HG03196 (cell line): ENCODE measurements around the gene NUP133.

ENCODE experiments used
- ATAC-seq: cut with Tn5 transposase; IDR thresholded peaks from one replicate; pipeline ENCODE4 v1.9.1; 2021; ENCODE audit not compliant: unreplicated experiment

NUP133 gene

DNA sequence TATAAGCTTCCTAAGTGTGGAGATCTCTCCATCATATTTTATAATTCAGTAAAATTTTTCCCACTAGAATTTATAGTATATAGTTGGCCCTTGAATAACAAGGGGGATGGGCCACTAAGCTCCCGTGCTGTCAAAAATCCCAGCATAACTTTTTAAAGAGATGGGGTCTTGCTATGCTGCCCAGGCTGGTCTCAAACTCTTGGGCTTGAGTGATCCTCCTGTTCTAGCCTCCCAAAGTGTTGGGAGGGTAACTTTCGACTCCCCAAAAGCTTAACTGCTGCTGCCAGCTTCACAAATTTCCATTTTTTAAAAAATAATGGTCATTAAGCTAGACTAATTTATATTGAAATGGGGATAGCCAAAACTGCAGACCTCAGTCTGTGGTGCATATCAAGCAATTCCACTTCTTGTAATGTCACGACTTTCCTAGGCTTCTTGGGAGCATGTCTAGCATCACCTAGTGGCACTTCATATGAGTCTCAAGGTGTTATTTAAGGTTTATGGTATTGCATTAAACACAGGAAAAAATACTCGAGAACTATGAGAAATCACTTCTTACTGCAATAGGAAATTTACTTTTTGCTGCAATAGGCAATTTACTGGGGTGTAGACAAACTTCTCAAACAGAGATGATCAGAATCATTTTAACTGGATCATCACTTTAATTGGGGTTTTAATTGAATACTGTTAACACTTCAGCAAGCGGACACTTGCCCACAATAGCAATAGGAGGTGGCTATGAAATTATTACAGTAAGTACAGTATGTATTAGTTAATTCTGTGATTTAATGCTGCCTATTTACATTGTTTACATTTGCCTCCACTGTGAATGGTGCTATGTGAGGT is 55.0 kb downstream of the NUP133 start:
- ATAC-seq, result no peak

DNA sequence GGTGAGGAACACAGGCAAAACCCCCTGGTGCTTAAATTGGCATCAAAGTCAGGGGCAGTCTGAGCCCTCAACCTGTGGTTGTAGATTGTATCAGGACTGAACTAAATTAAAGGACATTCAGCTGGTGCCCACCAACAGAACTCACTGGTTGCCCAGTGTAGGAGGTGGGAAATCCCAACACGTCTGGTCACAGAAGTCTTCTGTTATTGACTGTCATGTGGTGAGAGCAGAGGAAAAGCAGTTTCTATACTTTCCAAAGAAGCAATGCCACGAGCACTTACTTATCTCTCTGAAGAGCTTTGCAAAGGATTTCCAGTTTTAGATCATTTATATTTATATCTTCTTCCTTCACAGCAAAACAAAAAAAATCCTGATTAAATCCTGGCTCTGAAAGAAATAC is 59.3 kb downstream of the NUP133 start:
- ATAC-seq, result no peak

DNA sequence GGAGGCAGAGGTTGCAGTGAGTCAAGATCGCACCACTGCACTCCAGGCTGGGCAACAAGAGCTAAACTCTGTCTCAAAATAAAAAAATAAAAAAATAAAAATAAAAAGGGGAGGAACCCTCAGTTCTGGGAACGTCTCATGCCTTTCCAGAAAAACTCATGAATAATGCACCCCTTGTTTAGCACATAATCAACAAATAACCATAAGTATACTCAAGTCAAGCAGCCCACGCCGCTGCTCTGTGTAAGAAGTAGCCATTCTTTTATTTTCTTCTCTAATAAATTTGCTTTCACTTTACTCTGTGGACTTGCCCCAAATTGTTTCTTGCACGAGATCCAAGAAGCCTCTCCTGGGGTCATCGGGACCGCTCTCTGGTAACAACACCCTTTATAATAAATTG is 59.8 kb downstream of the NUP133 start:
- no peak for ATAC-seq

DNA sequence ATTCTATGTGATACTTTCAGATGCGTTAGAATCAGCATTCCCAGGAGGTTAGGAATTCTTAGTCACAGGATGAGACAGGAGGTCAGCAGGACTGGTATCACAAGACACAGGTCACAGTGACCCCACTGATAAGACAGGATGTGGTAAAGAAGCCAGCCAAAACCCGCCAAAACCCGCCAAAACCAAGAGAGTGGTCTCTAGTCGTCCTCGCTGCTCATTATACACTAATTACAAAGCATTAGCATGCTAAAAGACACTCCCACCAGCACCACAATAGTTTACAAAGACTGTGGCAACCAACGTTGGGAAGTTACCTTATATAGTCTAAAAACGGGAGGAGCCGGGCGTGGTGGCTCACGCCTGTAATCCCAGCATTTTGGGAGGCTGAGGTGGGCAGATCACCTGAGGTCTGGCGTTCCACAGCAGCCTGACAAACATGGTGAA is 60.3 kb downstream of the NUP133 start:
- no peak for ATAC-seq

DNA sequence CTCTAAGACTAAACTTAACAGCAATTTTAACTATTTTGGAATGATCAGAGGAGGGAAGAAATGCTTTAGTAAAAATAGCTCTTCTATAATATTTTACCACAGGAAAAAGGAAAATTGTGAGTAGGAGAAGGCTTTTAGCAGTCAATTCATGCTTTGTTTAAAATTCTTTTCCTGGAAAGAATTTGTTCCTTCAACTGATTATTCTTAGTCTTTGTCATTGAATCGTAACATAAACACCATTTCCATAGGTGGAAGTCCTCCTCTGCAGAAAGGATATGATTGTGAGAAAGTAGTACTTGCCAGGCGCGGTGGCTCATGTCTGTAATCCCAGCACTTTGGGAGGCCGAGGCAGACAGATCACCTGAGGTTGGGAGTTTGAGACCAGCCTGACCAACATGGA is 62.3 kb downstream of the NUP133 start:
- no peak for ATAC-seq

DNA sequence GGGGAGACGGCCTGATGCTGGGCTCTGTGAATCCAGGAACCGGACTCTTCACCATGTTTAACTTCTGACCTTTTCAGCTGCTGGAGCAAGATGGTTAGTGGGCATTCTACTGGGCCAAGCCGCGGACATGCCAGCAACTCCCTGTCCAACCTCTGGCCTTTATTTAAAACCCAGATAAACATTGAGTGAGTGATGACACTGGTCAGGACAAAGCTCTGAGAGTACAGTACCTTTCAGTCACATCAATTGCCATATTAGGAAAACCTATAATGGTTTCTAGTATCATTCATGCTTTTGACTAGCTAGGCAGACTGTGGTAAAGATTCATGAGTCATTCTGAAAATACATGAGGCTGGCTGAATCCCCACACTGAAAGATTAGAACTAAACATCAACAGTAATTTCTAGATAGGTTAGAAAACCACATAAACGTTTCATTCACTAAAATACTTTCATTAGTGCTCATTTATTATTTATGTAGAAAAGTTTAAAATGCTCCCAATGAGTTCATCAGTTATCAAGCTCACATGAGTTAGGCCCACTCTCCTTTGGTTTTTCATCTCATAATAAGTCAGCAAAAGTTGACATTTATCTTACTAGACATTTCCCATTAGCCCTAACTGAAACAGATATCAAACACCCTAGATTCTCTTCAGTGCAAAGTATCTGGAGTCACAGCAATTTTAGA is 67.1 kb downstream of the NUP133 start:
- peak; percentile 98 for ATAC-seq

DNA sequence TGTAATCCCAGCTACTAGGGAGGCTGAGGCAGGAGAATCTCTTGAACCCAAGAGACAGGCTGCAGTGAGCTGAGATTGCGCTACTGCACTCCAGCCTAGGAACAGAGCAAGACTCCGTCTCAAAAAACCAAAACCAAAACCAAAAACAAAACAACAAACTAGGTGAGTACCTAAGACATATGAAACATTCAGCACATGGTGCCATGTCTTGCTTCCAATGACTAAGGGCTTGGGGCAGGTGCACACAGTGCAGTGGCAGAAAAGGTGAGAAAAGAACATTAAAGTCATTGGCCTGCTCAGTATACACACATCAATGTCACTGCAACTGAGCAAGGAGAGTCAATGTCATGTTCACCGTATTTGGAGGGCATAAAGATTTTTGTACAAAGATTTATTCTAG is 70.1 kb downstream of the NUP133 start:
- ATAC-seq, result no peak

GRCh38 chr1:229437443-229437842 is 70.7 kb downstream of the NUP133 start:
- no peak for ATAC-seq

- no peak for ATAC-seq
Observed at GRCh38 chr1:229436201-229436600, 71.9 kb downstream of the NUP133 start.

DNA sequence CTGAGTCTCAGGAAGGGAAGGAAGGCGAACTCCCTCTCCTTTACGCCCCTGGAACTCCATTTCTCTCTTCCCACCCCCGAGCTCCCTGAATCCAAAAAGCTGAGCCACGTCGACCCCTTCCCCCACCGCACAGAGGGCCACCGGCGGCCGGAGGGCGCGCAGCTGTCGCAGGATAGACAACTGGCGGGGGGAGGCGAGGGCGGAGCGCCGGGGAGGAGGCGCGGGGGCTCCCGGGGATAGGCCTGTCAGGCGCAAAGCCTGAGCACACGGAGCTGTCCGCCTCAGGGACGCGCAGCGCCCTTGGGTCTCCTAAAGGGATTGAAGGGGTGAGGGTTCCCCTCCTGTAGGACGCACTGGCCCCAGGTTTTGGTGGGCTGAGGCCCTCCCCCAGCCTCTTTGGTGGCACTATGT is 73.5 kb downstream of the NUP133 start:
- no peak for ATAC-seq

DNA sequence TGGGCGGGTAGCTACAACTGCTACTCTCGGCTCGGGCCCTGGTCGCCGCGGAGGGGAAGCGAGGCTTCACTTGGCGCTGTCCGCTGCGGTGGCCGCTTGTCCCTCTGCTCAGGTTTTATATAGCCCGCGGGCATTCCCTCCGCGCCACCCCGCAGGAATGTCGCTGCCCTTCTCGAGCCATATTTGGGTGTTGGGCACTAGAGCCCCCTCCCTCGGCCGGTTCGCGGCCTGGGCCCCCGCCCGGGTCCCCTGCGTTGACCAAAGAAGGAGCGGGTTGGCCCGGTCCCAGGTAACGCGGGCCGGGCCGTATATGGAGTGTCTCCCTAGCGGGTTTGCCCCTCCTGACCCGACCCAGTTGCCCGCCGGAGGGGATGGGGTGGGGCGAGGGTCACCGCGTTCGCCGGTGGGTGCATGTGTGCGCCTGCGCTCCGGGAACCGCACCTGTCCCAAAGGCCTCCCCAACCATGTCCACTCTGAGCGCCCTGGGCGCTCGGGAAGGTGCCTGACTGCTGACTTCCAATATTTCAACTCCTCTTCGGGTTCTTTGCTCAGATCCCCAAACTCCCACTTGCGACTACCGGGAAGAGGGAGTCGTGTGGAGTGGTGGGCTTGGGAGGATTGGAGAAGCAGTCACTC is 74.0 kb downstream of the NUP133 start, which contains the start of gene ACTA1:
Gene ACTA1 (minus strand): TSS at position 90 of the 636 bp plus-strand sequence. CDS start 979 bp downstream, outside the sequence.
- ATAC-seq, result no peak

DNA sequence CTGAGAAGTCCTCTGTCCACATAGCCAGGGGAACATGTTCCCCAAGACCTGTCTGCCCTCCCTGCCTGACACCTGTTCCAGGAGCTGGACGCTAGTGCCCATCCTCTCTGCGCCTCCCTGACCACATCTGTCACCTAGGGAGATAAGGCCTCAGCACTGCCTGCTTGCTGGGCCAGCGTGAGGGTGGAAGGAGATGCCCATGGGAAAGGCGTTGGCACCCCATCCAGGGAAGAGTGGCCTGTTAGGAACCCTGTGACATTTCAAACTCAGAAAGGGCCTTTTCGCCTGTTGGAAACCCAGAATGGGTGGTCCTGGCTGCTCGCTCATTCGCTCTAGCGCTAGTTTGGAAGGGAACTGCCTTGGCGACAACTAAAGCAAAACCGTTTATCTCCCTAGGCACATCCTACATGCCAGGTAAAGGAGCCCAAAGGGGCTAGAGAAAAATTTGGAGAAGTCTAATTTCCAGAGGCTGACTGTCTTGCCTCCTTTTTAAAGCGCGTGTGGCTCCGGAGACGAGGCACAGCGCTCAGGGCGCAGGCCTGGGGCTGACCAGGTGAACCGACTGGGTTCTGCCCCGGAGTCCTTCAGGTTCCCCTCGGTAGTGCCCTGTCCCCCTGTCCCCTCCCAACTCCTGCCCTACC is 74.7 kb downstream of the NUP133 start:
- ATAC-seq, result no peak

DNA sequence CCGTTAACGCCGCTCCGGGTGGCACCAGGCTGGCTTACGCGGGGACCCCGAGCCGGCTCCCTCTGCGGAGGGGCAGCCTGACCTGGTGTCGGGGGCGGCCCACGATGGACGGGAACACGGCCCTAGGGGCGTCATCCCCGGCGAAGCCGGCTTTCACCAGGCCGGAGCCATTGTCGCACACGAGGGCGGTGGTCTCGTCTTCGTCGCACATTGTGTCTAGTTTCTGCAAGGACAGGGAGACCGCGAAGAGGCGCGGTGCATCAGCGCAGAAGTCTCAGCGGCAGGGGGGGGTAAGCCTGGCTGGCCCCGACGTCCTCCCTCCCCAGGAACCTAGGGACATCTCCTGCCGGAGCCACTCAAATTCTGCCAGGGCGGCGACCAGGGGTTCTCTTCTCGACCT is 75.2 kb downstream of the NUP133 start:
- ATAC-seq, result no peak

DNA sequence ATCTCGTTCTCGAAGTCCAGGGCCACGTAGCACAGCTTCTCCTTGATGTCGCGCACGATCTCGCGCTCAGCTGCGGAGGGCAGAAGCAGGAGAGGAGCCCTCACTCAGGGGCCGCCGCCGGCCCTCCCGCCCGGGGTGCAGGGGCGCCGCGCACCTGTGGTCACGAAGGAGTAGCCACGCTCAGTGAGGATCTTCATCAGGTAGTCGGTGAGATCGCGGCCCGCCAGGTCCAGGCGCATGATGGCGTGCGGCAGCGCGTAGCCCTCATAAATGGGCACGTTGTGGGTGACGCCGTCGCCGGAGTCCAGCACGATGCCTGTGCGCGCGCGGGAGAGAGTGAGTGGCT is 76.1 kb downstream of the NUP133 start:
- ATAC-seq, result no peak

DNA sequence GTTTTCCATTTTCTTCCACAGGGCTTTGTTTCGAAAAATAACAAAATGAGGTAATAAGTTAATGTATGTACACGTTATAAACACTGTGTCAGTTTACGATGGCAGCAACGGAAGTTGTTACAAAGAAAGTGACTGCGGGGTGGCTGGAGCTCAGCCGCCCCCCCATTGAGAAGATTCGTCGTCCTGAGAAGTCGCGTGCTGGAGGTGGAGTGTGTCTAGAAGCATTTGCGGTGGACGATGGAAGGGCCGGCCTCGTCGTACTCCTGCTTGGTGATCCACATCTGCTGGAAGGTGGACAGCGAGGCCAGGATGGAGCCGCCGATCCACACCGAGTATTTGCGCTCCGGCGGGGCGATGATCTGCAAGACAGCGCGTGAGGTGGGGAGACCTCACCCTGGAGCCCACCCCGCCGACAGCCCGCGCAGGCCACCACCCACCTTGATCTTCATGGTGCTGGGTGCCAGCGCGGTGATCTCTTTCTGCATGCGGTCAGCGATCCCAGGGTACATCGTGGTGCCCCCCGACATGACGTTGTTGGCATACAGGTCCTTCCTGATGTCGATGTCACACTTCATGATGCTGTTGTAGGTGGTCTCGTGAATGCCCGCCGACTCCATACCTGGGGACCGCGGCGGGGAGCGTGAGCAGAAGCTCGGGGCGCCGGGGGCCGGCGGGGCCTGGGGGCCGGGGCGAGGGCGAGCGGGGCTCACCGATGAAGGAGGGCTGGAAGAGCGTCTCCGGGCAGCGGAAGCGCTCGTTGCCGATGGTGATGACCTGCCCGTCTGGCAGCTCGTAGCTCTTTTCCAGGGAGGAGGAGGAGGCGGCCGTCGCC is 76.6 kb downstream of the NUP133 start:
- no peak for ATAC-seq

DNA sequence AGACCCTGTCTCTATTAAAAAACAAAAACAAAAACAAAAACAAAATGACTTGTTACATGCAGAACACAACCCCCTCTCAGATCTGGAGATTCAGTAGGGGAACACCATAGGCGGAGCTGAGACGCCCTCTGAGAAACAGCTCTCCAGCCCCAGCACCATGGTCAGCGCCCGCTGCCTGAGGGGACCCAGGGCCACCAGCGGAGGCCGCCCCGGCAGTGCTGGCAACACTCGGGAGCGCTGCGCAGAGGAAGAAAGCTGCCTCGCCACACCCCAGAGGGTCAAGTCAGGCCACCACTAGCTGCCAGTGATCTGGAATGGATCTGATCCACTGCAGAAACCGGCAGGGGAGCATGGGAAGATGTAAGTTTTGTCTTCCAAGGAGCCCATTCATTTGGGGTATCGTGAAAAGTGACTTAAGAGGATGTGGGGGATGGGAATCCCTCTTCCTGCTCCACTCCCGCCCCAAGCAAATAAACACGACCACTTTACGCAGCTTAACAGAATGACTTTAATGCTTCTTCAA is 77.3 kb downstream of the NUP133 start:
- ATAC-seq, result no peak

GRCh38 chr1:229428256-229428655 is 79.9 kb downstream of the NUP133 start:
- ATAC-seq, result no peak

DNA sequence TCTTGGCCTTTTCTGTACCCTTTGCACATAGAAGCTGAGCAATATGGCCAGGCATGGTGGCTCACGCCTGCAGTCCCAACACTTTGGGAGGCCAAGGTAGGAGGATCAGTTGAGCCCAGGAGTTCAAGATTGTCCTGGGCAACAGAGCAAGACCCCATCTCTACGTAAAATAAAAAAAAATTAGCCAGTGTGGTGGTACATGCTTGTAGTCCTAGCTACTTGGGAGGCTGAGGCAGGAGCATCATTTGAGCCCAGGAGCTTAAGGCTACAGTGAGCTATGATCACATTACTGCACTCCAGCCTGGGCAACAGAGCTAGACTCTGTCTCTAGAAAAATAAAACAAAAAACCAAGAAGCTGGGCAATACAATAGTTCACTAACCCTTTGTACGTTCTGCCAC is 80.6 kb downstream of the NUP133 start:
- ATAC-seq, result no peak

GRCh38 chr1:229425564-229426159 is 82.5 kb downstream of the NUP133 start:
- no peak for ATAC-seq

DNA sequence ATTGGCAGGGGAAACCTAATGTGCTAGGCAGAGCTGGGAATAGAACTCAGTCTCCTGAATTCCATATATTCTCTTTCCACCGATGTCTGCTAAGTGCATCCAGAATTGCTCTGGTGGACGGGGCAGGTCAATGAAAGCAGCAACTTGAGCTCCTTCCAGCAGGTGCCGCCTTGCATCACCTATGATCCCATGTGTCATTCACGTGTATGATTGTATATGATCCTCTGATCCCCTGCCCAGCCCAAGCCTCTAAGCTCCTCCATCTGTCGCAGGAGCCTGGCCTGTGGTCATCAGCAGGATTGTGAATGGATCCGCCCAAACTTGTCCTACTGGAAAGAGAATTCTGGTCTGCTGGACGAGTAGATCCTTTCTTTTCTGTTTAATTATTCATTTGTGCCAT is 87.4 kb downstream of the NUP133 start:
- ATAC-seq, result no peak
